ENCODE results near the gene SGF29. TPM values are rescaled to one million over a fixed set of nuclear protein-coding genes. Genes with fewer than 3 reads are reported as not detected.
"Not testable (repeated sequence)": the region's sequence is repeated elsewhere in the genome, so short reads cannot be mapped to it uniquely, and the experiment has no call there.

The SGF29 gene
- total RNA-seq, 2 donors from 2014 or later: 18.3 to 24.3 TPM

DNA sequence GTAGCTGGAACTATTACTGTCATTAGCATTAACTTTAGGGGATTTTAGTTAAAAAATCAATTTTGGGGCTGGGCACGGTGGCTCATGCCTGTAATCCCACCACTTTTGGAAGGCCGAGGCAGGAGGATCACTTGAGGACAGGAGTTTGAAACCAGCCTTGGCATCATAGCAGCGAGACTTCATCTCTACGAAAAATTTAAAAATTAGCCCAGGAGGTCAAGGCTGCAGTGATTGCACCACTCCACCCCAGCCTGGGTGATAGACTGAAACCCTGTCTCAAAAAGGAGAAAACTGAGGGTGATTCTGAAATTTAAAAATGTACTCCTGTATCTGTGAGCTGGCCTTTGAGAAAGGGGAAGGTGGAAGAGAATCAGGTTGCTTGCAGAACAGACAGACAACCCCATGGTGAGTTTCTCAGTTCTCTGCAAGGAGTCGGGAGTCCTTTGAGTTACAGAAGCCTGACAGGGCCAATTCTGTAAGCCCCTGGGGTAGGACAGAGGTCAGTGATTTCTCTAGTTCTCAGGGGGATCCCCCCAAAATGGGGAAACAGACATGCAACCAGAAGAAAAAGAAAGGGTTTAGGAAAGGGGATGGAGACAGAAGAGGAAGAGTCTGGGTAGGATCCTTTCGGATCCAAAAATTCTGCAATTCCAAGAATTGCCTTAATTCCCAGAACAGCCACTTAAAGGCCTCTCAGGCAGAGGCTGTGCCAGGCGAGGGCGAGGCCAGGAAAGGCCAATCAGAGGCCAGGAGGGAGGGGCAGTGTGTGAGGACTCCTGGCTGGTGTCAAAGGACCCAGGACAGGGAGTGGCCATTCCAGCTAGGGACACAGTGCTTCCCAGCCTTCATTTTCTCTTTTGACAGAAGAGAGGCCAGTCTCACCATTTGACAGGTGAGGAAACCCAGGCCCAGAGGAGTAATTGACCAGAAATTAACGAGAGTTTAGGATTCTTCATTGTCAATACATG is 21.7 kb upstream of the SGF29 start:
- intact Hi-C loops (cut with DNase I): no loop called here
- peak; percentile 95 for DNase-seq (ENCODE audit: low spot score)

DNA sequence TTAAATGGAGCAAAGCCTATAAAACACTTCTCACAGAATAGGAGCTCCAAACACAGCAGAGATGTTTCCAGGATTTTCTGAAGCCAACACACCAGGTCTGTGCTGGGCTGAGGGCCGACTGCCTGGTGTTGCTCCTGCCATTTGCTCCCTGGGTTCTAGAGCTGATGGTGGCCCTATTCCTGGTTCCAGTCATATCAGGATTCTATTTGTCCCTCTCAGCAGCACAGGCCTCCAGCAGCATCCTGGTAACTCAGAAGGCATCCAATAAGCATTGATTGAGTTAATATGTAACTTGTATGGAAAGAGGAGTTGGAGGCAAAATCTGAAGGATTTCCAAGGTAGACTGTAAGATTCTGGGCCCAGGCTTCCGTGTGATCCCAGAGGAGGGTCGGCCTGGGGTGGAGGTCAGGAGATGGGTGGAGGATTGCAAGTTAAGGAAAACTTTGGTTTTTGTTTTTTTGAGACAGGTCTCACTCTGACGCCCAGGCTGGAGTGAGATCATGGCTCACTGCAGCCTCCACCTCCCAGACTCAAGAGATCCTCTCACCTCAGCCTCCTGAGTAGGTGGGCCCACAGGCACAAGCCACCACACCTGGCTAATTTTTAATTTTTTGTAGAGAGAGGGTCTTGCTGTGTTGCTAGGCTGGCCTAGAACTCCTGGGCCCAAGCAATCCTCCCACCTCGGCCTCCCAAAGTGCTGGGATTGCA is 20.6 kb upstream of the SGF29 start:
- intact Hi-C loops (cut with DNase I): no loop called here
- no peak for DNase-seq (ENCODE audit: low spot score)

GRCh38 chr16:28534542-28535373 is 19.0 kb upstream of the SGF29 start:
- intact Hi-C loops (cut with DNase I): no loop called here
- DNase-seq (ENCODE audit: low spot score): peak; percentile 85

DNA sequence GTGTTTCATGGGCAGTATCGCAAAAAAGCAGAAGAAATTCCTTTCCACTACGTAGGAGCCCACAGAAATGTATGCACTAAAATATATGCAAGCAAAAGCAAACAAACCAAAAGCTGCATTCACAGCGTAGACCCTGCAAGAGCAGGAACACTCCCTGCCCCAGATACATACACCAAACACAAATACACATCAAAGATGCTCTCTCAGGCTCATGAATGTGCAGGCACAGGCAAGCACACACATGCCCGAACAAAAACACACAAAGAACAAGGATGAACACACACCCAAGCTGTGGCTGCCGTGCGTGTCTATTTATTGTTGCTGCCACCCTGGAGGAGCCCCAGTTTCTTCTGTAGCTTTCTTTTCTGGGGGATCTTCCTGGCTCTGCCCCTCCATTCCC is 16.6 kb upstream of the SGF29 start:
- no peak for DNase-seq (ENCODE audit: low spot score)
- intact Hi-C loops (cut with DNase I): no loop called here

- DNase-seq (ENCODE audit: low spot score): no peak
- intact Hi-C loops (cut with DNase I): no loop called here
Measured at GRCh38 chr16:28537964-28538732, 15.6 kb upstream of the SGF29 start.

DNA sequence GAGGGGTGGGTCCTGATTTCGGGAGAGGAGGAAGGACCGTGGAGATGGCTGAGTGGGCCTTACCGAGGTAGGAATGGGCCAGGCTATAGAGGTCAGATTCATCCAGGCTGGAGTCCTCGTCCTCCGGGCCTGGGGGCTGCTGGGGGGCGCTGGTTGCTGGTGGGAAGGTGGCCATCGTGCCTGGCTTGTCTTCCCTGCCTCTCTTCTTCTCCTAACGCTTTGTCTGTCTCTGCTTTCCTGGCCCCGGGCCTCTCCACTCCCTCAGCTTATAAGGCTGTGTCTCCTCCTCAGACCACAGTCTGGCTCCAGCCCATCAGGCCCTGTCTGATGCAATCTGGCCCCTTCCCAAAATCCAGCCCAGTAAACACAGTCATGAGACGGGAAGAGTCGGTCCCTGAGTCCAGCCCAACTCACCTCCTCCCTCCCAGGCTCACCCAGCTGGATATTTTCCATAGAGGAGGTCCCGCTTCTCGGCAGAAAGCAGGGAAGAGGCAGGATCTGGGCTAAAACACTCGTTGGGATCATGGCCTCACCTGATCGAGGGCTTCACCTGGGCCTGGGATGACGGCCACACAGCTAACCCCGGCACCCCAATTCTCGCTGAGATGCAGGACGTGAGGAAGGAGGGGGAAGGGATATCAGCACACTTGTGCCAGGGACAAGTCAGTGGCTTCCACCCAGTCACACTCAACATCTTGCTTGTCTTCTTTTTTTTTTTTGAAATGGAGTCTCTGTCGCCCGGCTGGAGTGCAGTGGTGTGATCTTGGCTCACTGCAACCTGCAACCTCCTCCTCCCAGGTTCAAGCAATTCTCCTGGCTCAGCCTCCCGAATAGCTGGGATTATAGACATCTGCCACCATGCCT is 14.8 kb upstream of the SGF29 start, which contains the start of gene NUPR1:
Gene NUPR1, minus strand, starts transcription at position 242 of the 864 bp plus-strand sequence. Its CDS starts 67 bp downstream, at position 175.
- intact Hi-C loops (cut with DNase I): no loop called here
- peak; percentile 97 for DNase-seq (ENCODE audit: low spot score)

GRCh38 chr16:28540346-28540745 is 13.4 kb upstream of the SGF29 start:
- no peak for DNase-seq (ENCODE audit: low spot score)
- intact Hi-C loops (cut with DNase I): loop anchor here in 1 of 2 donors (10.0 kb wide), 1 partner anchor 46 kb away; the partner anchor contains the start of genes APOBR and CLN3

- DNase-seq (ENCODE audit: low spot score): no peak
- intact Hi-C loops (cut with DNase I): loop anchor here in 1 of 2 donors (10.0 kb wide), 1 partner anchor 48 kb away; the partner anchor contains the start of genes APOBR and CLN3
Measured at GRCh38 chr16:28542646-28543045, 11.1 kb upstream of the SGF29 start.

- no peak for DNase-seq (ENCODE audit: low spot score)
- intact Hi-C loops (cut with DNase I): loop anchor here in 1 of 2 donors (10.0 kb wide), 1 partner anchor 48 kb away; the partner anchor contains the start of genes APOBR and CLN3
Measured at GRCh38 chr16:28543072-28543471, 10.6 kb upstream of the SGF29 start.

DNA sequence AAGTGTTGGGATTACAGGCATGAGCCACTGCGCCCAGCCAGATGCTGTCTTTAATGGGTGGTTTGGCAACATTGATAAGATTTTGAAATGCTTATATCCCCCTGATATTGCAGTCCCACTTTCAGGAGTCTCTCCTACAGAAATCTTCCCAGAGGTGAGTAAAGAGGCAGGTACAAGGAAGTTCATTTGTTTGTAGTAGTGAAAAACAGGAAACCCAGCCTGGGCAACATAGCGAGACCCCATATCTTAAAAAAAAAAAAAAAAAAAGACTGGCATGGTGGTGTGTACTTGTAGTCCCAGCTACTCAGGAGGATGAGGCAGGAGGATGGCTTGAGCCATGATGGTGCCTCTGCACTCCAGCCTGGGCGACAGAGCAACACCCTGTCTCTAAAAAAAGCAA is 8.7 kb upstream of the SGF29 start:
- intact Hi-C loops (cut with DNase I): loop anchor here in 1 of 2 donors (10.0 kb wide), 1 partner anchor 50 kb away; the partner anchor contains the start of genes APOBR and CLN3
- DNase-seq (ENCODE audit: low spot score): no peak

DNA sequence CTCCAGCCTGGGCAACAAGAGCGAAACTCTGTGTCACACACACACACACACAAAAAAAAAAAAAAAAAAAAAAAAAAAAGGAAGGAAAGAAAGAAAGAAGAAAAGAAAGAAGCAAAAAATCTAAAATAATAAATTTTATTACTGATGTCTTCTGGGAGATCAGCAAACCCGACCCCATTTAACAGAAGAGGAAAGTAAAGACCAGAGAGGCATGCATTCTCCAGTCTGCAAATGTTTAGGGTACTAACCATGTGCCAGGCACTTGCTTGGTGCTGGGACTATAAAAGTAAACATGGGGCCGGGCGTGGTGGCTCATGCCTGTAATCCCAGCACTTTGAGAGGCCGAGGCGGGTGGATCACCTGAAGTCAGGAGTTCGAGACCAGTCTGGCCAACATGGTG is 7.8 kb upstream of the SGF29 start:
- not testable (repeated sequence) for DNase-seq (ENCODE audit: low spot score)
- intact Hi-C loops (cut with DNase I): loop anchor here in 1 of 2 donors (10.0 kb wide), 1 partner anchor 51 kb away; the partner anchor contains the start of genes APOBR and CLN3

DNA sequence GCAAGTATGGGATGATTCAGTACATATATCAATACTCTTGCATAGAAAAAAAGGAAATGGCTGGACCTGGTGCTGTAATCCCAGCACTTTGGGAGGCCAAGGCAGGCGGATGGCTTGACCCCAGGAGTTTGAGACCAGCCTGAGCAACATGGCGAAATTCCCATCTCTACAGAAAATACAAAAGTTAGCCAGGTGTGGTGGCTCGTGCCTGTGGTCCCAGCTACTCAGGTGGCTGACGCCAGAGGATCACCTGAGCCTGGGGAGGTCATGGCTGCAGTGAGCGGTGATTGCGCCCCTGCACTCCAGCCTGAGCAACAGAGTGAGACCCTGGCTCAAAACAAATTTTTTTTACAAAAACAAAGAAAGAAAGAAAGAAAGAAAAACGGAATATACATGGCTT is 7.1 kb upstream of the SGF29 start:
- intact Hi-C loops (cut with DNase I): loop anchor here in 1 of 2 donors (10.0 kb wide), 1 partner anchor 52 kb away; the partner anchor contains the start of genes APOBR and CLN3

DNA sequence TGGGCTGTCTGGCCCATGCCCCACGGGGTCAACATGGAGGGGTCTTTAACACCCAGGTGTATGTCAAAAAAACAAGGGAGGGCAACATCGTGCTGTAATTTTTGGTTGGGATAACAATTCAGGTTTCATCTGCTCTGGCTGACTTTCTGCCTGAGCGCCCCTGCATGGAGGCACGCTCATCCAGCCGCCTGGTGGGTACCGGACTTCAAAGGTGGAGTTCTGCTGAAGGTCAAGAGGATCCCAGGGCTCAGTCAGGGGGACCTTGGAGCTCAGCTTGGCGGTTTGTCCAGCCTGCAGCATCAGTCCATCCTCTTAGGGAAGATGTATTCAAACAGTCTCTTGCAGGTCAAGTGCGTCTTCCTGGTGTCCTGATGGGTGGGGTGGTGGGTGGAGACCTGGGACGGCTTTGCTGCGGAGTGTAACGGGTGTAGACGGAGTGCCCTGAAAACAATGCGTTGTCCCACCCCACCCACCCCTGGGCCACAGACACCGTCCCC is 5.4 kb upstream of the SGF29 start:
- no peak for DNase-seq (ENCODE audit: low spot score)
- intact Hi-C loops (cut with DNase I): loop anchor here in 1 of 2 donors (10.0 kb wide), 1 partner anchor 54 kb away; the partner anchor contains the start of genes APOBR and CLN3

More for the DNA sequence above, 7.1 kb upstream of the SGF29 start:
- DNase-seq (ENCODE audit: low spot score): no peak

GRCh38 chr16:28549301-28549899 is 4.3 kb upstream of the SGF29 start:
- no peak for DNase-seq (ENCODE audit: low spot score)
- intact Hi-C loops (cut with DNase I): loop anchor here in 1 of 2 donors (10.0 kb wide), 1 partner anchor 55 kb away; the partner anchor contains the start of genes APOBR and CLN3

DNA sequence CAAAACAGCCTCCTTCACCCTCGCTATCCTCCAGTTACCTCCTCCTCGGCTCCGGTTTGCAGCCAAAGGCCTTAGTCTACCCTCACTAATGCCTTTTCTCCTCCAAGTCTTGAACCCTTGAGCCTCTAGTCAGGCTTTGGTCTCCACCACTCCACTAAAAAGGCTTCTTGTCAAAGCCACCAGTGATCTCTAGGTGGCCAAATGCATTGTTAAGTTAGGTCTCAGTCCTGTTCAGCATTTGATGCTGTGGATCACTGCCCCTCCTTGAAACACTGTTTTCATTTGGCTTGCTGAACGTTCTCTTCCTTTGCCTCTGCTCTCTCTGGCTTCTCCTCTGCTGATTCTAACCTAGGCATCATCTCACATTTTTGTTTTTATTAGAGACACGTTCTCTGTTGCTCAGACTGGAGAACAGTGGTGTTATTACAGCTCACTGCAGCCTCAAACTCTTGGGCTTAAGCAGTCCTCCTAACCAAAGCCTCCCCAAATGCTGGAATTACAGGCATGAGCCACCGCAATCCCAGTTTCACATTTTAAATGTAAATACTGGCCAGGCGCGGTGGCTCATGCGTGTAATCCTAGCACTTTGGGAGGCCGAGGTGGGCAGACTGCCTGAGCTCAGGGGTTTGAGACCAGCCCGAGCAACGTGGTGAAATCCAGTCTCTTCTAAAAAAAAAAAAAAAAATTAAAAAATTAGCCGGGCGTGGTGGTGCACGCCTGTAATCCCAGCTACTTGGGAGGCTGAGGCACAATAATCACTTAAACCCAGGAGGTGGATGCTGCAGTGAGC is 1.1 kb downstream of the SGF29 start:
- DNase-seq (ENCODE audit: low spot score): no peak
- intact Hi-C loops (cut with DNase I): no loop called here

DNA sequence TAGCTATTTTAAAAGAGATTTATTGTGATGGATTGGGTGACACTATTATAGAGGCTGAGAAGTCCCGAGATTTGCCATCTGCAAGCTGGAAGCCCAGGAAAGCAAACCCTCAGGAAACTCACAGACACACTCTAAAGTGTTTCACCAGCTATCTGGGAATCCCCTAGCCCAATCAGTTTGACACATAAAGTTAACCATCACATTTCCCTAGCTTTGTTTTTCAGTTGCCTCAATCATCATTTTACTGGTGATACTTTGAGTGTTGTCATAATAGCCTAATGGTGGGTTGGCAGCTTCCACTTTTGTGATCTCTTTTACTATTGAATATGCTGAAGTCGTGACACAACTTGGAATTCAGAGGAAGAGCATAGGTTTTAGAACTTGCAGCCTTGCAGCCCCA is 1.8 kb downstream of the SGF29 start:
- intact Hi-C loops (cut with DNase I): no loop called here
- DNase-seq (ENCODE audit: low spot score): no peak

Data from posterior vena cava (tissue), 2 donors.